ENCODE measurements around the gene UBR3.
"Not testable (repeated sequence)": the region's sequence is repeated elsewhere in the genome, so short reads cannot be mapped to it uniquely, and the experiment has no call there.

UBR3 gene

GRCh38 chr2:169955940-169956339, 128.7 kb downstream of the UBR3 start:
- DNase-seq: no peak

DNA sequence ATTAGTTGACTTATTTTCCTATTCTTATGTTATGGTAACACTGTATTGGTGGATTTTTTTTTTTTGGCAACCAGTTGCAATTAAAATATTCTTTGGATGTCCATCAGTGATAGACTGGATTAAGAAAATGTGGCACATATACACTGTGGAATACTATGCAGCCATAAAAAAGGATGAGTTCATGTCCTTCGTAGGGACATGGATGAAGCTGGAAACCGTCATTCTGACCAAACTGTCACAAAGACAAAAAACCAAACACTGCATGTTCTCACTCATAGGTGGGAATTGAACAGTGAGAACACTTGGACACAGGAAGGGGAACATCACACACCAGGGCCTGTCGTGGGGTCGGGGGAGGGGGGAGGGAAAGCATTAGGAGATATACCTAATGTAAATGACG, 130.0 kb downstream of the UBR3 start:
- not testable (repeated sequence) for DNase-seq

- DNase-seq: no peak
Measured at GRCh38 chr2:169961911-169962310, 134.7 kb downstream of the UBR3 start.

GRCh38 chr2:169963786-169964185, 136.5 kb downstream of the UBR3 start:
- DNase-seq: no peak

DNA sequence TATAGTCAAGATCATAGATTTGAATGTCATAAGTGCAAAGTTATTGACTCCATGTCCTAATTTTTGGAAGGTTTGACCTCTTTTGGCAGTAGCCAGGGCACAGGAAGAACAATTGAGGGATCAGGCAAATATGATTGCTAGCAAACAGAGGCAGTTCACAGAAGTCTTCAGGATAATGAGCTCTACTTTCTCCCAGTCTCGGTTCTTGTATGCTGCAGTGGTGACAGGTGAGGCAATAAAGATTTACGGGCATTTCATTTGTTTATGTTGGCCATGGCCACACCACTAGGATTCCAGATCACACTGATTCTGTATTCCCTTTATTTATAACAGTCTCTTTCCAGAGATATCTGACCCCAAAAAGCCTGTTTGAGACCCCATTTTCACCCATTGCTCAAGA, 137.5 kb downstream of the UBR3 start:
- DNase-seq: no peak

- DNase-seq: no peak
Measured at GRCh38 chr2:169965495-169965894, 138.2 kb downstream of the UBR3 start.

GRCh38 chr2:169966454-169966853, 139.2 kb downstream of the UBR3 start:
- DNase-seq: no peak

DNA sequence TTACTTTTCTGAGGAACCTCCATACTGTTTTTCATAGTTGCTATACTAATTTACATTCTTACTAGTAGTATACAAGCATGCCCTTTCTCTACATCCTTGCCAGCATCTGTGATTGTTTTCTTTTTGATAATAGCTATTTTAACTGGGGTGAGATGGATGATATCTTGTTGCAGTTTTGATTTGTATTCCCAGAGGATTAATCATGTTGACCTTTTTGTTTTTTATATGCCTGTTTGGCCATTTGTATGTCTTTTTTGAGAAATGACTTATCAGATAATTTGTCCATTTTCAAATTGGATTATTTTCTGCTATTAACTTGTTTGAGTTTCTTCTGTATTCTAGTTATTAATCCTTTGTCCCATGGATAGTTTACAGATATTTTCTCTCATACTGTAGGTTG, 141.5 kb downstream of the UBR3 start:
- no peak for DNase-seq

DNA sequence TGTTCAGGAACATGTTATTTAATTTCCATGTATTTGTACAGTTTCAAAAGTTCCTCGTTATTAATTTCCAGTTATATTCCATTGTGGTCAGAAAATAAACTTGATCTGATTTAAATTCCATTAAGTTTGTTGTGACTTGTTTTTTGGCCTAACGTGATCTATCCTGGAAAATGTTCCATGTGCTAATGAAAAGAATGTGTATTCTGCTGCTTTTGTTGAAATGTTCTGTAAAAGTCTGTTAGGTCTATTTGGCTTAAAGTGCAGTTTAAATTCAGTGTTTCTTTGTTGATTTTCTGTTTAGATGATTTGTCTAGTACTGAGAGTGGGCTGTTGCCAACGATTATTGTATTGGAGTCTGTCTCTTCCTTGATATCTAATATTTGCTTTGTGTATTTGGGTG, 148.0 kb downstream of the UBR3 start:
- no peak for DNase-seq

- DNase-seq: no peak
Measured at GRCh38 chr2:169976335-169976851, 149.1 kb downstream of the UBR3 start.

DNA sequence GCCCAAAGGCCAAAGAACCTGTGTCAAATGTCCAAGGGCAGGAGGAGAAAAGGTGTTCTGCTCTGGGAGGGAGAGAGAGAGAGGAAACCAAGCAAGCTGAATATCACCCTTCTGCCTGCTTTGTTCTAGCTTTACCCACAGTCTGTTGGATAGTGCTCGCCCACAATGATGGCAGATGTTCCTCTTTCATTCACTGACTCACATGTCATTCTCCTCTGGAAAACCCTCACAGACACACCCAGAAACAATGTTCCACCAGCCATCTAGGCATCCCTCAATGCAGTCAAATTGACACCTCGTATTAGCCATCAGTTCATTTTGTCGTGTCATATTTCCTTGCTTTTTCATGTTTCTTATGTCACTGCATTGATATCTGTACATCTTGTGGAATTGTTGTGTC, 150.3 kb downstream of the UBR3 start:
- no peak for DNase-seq

GRCh38 chr2:169978402-169979017, 151.3 kb downstream of the UBR3 start:
- DNase-seq: no peak

DNA sequence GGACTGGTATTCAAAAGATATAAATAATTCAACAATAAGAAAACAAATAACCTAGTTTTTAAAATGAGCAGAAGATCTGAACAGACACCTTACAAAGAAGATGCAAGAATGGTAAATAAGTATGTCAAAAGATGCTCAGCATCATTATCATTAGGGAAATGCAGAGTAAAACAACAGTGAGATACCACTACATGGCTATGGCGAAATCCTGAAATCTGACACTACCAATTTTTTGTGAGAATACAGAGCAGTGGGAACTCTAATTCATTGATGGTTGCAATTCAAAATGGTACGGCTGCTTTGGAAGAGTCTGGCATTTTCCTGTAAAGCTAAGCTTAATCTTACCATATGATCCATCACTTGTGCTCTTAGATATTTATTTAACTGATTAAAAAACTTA, 151.8 kb downstream of the UBR3 start:
- DNase-seq: no peak

- no peak for DNase-seq
Measured at GRCh38 chr2:169980001-169980400, 152.7 kb downstream of the UBR3 start.

- DNase-seq: no peak
Measured at GRCh38 chr2:169980643-169981042, 153.4 kb downstream of the UBR3 start.

DNA sequence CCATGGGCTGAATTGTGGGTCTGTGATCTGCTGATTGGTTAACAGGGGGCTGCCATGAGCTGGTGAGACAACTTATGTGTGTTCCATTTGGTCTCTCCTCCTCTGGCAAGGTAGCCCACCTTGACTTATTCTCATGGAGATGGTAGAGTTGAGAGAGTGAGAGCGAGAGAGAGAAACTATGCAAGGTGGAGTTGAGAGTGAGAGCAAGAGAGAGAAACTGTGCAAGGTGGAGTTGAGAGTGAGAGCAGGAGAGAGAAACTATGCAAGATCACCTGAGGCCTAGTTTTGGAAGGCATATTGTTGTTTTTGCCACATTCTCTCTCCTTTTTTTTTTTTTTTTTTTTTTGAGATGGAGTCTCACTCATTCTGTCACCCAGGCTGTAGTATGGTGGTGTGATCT, 155.7 kb downstream of the UBR3 start:
- DNase-seq: no peak

DNA sequence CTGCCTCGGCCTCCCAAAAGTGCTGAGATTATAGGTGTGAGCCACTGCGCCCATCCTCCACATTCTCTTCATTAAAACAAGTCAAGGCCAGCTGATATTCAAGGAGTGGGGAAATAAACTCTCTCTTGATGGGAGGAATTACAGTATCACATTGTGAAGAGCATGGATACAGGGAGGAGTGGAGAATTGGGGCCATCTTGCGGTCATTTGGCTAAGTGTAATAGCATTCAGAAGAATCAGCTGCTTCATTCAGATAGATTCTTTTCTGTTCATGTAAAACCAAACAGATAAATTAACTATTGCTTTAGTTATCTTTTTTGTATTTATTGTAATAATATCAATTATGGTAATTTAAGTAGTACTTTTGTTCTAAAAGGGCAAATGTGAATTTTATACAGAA, 156.3 kb downstream of the UBR3 start:
- no peak for DNase-seq

DNA sequence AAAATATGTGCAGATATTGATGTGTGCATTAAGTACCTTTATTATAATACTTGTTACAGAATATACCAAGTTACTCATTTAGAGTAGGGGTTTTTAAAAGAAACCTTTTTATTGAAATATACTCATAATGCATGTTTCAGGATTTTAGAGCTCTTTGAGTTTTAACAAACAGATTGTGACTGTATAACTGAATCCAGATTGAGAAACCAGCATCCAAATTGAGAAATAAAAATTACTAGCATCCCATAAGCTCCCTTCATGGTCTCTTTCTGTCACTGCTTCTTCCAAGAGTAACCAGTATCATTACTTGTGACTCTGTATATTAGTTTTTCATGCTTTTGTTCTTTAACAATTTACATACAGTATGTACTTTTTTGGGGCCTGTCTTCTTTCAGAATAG, 156.9 kb downstream of the UBR3 start:
- no peak for DNase-seq

- DNase-seq: no peak
Measured at GRCh38 chr2:169994752-169995151, 167.5 kb downstream of the UBR3 start.

- no peak for DNase-seq
Measured at GRCh38 chr2:169997140-169997887, 170.1 kb downstream of the UBR3 start.

GRCh38 chr2:169999054-169999453, 171.8 kb downstream of the UBR3 start:
- no peak for DNase-seq

DNA sequence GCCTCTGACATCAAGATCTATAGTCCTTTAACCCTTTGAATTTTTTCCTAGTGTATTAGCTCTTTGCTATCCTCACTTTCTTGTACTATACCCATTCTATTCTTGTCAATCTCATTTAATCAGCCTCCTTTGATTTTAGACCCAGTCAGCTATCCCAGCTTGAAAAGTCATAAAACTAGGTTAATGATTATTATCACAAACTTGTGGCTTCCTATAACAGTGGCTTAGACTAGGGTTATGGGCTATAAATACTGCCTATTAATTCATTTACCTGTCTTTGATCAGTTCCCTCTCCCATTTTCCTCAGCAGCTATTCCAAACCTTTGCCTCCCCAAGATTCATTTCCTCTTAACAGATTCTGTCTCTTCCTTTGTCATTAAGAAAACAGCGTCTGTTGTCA, 174.8 kb downstream of the UBR3 start:
- DNase-seq: no peak

GRCh38 chr2:170005702-170006101, 178.4 kb downstream of the UBR3 start:
- DNase-seq: no peak

- no peak for DNase-seq
Measured at GRCh38 chr2:170006587-170007325, 179.5 kb downstream of the UBR3 start.
